Left forelimb (tissue), 1 donor: Measurements from ENCODE around the gene TBC1D2B.
"Not testable (repeated sequence)": the region's sequence is repeated elsewhere in the genome, so short reads cannot be mapped to it uniquely, and the experiment has no call there.

Source experiments
- DNase-seq: peaks from one replicate; pipeline ENCODE4 v3.0.0-alpha.2; 2018; ENCODE audit warnings: low spot score

Gene TBC1D2B

DNA sequence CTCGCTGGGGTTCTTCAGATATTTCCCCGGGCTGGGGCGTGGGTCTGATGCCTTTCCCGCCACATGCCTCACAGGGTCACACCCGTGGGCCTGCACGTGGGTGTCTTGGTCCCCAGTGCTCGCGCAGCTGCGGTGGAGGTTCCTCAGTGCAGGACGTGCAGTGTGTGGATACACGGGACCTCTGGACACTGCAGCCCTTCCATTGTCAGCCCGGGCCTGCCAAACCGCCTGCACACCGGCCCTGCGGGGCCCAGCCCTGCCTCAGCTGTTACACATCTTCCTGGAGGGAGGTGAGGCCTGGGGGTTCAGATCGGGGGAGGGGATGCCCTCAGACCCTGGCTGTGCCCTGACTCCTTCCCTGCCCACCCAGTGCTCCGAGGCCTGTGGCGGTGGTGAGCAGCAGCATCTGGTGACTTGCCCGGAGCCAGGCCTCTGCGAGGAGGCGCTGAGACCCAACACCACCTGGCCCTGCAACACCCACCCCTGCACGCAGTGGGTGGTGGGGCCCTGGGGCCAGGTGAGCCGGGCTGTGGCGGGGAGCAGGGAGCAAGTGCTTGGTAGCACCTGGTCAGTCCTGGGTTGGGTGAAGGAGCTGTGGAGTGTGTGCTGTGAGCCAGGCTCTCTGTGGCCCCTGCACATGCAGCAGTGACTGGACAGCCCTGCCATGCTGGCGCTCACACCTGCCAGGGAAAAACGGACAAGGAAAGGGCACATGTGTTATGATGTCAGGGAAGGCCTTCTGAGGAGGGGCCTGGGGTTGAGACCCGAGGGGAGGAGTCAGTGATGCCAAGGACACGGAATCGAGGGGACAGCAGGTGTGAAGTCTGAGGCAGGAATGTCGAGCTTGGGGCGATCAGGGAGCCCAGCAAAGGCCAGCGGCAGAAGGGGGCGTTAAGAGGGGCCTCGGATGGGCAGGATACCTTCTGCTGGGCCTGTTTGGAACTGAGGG lies 88.9 kb downstream of the TBC1D2B start:
- DNase-seq, result peak; percentile 71

DNA sequence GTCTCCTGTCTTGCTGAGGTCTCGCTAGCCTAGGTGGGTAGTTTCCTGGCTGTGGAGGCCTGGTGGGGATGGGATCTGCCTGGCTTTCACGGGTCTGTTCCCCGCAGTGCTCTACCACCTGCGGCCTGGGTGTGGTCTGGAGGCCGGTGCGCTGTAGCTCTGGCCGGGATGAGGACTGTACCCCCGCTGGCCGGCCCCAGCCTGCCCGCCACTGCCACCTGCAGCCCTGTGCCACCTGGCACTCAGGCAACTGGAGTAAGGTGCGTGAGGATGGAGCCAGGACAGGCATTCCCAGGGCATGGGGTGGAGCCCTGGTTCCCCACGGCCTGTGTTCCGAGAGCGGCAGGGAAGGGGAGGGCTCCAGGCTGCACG lies 89.8 kb downstream of the TBC1D2B start:
- peak; percentile 59 for DNase-seq

DNA sequence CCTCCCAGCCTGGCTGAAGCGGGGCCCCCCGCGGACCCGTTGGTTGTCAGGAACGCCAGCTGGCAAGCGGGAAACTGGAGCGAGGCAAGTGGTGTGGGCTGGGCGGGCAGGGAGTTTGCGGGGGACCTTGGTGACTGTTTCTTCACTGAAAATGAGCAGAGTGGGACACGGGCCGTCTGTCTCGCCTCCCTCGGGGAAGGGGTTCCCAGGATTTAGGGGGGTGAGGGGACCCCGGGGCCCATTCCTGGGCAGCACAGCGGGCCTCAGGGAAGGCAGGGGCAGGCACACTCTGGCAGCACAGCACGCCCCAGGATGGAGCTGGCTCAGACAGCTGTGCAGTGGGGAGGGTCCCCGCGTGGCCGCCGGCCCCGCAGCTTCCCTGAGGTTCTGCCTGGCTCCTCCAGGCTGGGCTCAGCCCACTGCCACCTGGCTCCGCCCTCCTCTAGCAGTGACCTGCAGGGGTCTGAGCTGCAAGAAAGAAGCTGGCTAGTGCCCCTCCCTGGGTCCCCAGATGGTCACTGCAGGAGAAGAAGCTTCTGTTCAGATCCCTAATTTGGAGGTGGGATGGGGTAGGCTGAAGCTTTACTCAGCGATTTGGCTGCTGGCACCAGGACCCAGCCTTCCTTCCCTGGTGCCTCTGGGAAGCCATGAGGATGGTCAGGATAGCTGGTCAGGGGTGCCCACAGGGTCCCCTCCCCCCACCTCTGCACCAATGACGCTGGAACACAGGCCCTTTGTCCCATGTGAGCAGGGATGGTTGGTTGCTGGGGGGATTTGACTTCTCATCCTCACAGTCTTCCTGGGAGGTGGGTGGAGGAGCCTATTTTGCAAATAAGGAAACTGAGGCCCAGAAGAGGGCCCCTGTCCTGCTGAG lies 90.4 kb downstream of the TBC1D2B start:
- DNase-seq, result peak; percentile 63

DNA sequence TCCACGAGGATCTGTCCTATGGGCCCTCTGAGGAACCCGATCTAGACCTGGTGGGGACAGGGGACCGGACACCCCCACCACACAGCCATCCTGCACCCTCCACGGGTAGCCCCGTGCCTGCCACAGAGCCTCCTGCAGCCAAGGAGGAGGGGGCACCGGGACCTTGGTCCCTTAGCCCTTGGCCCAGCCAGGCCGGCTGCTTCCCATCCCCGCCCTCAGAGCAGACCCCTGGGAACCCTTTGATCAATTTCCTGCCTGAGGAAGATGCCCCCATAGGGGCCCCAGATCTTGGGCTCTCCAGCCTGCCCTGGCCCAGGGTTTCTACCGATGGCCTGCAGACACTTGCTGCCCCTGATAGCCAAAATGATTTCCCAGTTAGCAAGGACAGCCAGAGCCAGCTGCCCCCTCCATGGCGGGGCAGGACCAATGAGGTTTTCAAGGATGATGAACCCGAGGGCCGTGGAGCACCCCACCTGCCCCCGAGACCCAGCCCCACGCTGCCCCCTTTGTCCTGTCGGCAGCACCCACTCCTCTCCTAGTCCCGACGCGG lies 91.5 kb downstream of the TBC1D2B start:
- DNase-seq, result peak; percentile 63

DNA sequence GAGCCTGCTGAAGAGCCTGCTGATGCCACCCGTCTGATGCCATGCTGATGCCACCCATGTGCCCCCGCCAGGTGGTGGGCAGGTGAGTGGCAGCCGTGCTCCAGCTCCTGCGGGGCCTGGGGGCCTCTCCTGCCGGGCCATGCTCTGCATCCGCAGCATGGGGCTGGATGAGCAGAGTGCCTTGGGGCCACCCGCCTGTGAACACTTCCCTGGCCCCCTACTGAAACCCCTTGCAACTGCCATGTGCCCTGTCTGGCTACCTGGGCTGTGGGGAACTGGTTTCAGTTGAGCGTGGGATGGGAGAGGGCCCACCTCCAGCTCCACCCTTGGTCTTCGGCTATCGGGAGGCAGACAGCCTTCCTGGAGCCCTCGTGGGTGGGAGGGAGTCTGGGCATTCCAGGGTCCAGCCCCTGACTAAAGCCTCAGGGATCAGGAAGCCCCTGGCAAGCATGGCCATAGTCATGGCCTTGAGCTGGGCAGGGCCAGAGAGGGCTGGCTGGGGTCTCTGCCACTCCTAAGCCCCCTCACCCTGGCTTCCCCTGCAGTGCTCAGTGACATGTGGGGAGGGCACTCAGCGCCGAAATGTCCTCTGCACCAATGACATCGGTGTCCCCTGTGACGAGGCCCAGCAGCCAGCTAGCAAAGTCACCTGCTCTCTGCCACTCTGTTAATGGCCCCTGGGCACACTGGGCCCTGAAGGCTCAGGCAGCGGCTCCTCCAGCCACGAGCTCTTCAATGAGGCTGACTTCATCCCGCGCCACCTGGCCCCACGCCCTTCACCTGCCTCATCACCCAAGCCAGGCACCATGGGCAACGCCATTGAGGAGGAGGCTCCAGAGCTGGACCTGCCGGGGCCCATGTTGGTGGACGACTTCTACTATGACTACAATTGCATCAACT lies 92.2 kb downstream of the TBC1D2B start:
- DNase-seq, result no peak

DNA sequence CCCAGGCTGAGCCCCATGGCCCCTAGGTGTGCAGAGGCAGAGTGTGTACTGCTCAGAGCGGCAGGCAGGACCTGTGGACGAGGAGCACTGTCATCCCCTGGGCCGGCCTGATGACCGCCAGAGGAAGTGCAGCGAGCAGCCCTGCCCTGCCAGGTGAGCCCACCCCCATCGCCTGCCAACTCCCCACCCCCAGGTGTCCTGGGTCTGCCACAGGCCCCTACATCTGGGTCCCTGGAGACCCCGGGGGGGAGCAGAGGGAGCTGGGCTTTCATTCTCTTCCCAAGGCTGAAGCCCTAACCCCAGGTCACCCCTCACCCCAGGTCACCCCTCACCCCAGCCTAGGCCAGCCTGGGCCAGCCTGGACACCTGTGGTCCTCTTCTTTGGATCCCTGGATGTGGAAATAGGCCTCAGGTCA lies 93.1 kb downstream of the TBC1D2B start:
- DNase-seq, result no peak

DNA sequence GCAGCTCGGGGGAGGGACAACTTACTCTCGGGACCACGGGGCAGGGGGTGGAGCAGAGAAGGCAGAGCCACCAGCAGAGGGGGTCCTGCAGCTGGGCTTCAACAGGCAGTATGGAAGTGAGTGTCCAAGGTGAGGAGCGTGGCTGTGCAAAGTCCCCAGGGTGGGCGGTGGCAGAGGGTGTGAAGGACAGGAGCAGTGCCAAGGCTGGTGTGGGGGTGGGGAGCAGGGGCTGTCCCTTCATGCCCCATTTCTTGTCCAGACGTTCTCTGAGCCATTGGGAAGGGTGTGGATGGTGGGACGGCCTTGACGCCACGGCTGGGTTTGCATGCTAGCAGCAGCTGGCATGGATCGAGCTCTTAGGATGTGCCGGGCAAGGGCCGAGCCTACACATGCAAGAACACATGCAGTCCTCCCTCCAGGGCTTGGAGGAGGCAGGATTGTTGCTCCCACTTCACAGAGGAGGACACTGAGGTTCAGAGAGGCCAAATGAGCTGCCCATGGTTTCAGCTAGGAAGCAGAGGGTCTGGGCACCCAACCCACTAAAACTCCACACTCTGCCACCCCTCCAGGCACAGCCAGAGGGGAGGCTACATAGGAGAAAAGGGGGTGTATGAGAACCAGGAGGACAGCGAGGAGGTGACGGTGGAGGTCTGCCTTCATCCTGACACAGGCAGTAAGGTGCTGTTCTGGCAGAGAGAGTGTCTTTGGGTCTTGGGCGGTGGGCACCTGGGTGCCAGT lies 93.6 kb downstream of the TBC1D2B start:
- DNase-seq, result peak; percentile 66

DNA sequence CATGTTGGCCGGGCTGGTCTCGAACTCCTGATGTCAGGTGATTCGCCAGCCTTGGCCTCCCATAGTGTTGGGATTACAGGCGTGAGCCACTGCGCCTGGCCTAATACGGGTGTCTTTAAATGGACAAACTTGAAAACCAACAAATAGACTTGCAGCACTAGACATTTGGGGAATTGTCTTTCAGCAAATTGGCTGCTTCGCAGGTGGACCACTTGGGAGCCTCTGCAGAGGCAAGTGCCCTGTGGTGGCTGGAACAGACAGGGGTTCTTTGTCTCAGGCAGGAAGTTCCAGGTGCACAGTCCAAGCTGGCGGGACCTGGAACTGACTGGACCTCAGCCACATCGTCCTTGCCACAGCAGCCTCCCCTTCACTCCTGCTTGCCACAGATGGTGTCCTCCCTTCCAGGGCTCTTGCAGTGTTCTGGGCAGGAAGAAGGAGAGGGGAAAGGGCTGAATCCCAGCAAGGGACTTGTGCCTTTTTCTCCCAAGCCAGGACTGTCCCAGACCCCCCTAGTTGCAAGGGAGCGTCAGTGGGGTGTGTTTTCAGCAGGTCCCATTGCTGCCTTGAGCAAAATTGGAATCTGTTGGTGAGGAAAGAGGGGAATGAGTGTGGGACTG lies 94.3 kb downstream of the TBC1D2B start:
- peak; percentile 8 for DNase-seq

DNA sequence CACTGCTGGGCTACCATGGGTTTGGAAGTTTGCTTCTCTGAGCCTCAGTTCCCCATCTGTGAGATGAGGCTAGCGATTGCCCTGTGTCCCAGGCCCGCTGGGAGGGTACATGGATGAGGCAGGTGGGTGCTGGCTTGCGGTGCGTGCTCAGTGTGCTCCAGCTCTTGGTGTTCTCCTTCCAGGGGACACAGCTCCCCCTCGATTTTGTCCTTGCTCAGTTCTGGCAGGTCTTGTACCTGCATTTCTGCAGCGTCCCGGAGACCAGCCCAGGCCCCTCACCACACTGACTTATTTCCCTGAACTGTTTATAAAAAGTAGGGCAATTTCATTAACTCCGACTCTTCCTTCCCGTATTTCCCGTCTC lies 95.4 kb downstream of the TBC1D2B start:
- DNase-seq, result no peak

DNA sequence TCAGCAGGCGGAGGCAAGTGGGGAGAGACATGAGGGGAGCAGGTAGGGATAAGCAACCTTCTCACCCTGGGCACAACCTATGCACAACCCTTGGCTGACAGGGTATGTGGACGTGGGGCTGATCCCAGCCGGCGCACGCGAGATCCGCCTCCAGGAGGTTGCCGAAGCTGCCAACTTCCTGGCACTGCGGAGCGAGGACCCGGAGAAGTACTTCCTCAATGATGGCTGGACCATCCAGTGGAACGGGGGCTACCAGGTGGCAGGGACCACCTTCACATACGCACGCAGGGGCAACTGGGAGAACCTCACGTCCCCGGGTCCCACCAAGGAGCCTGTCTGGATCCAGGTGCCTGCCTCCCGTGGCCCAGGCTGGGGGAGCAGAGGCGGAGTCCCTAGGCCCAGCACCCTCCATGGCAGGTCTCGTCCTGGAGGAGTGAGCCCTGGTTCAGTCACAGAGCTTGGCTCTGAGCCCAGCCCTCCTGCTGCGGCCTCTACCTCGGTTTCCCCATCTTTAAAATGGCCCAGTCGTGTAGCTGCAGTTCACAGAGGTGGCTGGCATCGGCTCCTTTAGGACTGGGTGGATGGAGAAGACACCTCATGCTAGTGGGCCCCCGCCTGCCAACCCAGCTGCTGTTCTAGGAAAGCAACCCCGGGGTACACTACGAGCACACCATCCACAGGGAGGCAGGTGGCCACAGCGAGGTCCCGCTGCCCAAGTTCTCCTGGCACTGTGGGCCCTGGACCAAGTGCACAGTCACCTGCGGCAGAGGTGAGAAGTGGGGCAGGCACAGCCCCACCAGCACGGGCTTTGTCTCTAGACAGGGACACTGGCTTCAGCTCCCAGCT lies 96.0 kb downstream of the TBC1D2B start:
- no peak for DNase-seq

DNA sequence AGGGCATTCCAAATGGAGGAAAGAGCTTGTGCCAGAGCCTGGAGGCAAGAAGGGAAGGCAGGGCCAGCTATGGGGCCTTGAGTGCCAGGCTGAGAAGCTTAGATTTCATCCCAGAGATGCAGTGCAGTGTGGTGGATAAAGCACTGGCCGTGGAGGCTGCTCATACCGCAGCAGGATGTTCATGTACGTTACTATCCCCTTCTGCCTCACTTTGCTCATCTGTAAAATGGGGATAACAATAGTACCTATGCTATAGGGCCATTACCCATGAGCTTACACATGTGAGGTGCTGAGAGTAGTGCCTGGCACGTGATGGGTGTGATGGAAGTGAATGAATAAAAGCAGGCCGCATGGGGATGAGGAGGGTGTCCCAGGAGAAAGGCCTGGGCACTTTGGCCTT lies 96.8 kb downstream of the TBC1D2B start:
- DNase-seq, result not testable (repeated sequence)

DNA sequence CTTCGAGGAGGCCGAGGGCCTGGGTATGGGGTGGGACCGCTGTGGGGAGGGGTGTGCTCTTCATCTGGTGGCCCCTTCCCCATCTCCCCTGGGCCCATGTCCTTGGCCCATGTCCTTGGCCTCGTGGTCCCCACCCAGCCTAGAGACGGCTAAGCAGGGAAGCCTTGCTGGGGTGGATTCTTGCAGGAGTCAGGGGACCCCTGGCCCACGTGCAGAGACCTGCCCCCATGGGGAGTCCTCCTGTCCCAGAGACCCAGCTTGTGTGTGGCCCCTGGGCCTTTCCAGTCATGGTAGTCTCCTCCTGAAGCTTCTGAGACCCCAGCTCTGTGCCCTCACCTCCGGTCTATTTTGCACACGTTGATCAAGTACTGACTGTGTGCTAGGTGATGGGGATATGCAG lies 97.4 kb downstream of the TBC1D2B start:
- peak; percentile 57 for DNase-seq

DNA sequence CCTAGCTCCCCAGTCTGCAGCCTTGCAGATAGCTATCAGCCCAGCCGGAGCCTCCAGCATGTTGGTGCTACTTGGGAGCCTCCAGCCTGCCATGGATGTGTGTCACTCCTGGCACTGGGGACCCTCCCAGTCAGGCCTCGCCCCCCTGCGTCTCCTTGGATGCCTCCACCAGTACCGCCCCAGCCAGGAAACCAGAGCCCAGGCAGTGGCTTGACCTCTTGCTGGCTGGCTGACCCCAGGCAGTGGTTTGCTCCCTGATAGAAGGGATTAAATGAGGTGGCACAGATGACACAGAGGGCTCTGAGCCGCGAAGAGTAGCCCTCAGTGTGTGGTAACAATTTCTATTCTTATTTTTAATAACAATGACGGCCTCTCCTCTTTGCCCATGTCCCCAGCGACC lies 98.4 kb downstream of the TBC1D2B start:
- not testable (repeated sequence) for DNase-seq

DNA sequence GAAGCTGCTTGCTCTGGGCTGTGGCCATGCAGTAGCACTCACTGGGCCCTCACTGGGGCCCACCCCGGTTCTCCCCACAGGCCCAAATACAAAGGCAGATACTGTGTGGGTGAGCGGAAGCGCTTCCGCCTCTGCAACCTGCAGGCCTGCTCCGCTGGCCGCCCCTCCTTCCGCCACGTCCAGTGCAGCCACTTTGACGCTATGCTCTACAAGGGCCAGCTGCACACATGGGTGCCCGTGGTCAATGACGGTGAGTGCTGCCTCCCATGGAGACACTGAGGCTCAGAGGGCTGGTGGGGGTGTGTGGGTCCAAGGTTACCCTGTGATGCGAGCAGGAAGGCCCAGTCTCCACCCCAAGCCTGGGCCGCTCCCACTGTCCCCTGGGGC lies 98.8 kb downstream of the TBC1D2B start:
- DNase-seq, result not testable (repeated sequence)

DNA sequence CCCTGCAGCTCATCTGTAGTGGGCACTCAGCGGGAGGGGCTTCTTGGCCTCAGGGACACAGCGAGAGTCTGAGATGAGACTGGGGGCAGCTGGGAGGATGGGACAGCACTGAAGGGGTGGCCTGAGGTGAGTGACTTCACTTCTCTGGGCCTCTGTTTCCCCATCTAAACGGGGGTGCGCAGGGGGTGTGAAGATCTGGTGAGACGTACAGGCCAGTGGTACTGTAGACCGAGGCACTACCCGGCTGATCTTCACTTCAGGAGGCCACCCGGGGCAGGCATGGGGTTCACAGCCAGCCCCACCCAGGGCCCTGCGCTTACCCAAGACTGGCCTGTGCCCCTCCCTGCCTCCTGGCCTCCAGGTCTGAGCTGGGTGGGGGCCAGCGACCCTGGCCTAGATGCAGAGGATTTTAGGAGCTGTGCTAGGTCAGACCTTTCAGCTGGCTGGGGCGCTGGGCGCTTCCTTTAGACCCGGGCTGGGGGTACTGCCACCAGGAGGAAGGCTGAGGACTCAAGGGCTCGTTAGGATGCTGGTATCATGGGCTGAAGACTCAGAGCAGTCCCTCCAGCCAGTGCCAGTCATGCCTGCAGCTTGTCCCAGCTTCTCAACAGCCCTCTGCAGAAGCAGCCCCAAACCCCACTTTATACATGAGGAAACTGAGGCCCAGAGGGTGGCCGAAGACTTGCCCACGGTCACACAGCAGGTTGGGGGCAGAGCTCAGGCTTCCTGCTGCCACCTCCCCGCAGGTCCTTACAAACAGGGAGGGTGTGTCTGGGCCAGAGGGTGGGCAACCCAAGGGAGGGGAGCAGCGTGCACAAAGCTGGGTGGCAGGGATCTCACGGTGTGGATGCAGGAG lies 99.4 kb downstream of the TBC1D2B start:
- not testable (repeated sequence) for DNase-seq

DNA sequence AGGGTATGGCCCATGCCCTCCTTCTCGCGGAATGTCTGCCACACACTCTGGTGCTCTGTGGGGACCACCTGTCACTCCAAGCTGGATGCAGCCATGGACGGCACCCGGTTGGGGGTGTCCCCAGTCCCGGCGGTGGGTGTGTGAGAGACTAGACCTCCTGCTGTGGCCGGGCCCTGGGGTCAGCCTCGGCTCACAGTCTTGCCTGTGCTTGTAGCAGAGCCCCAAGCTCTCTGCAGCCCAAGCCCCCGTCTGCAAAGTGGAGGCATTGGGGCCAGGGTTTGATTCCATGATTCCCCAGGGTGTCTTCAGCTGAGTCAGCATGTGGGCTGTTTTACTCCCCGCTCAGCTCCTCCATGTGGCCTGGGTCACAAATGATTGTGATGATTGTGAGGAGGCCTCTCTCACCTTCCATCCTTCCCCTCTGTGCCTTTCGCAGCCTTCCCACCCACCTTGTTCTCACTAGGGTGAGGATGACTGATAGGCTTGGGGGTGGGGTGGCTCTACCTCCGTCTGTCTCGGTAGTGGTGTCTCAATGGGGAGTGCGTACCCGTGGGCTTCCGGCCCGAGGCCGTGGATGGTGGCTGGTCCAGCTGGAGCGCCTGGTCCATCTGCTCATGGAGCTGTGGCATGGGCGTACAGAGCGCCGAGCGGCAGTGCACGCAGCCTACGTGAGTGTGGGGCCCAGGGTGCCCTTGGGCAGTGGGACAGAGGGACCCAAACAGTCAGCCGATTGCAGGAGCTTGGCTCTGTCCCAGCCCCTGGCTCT lies 100.6 kb downstream of the TBC1D2B start:
- peak; percentile 40 for DNase-seq

DNA sequence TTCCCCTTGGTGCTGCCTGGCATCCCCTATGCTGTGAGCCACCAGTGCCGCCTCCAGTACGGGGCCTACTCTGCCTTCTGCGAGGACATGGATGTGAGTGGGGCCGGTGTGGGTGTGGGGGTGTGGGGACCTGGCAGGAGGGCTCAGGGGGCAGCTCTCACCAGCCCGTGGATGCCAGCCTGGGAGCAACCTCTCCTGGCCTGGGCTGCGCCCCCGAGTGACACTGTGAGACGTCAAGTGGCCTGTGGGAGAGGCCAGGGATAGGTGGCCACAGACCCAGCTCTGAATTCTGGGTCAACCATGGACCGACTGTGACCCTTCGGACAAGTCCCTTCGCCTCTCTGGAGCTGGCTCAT lies 101.4 kb downstream of the TBC1D2B start:
- DNase-seq, result peak; percentile 61
